Stimulated activated CD8-positive, alpha-beta memory T cell treated with anti-CD3 and anti-CD28 coated beads, Interleukin-15, amount 100 ng/mL, for 1 hour (primary cell): ENCODE data around the gene RBBP7.

Source experiments
- DNase-seq: peaks from one replicate; pipeline ENCODE4 v3.0.0-alpha.2; 2020; ENCODE audit warnings: low read depth

Gene RBBP7

DNA sequence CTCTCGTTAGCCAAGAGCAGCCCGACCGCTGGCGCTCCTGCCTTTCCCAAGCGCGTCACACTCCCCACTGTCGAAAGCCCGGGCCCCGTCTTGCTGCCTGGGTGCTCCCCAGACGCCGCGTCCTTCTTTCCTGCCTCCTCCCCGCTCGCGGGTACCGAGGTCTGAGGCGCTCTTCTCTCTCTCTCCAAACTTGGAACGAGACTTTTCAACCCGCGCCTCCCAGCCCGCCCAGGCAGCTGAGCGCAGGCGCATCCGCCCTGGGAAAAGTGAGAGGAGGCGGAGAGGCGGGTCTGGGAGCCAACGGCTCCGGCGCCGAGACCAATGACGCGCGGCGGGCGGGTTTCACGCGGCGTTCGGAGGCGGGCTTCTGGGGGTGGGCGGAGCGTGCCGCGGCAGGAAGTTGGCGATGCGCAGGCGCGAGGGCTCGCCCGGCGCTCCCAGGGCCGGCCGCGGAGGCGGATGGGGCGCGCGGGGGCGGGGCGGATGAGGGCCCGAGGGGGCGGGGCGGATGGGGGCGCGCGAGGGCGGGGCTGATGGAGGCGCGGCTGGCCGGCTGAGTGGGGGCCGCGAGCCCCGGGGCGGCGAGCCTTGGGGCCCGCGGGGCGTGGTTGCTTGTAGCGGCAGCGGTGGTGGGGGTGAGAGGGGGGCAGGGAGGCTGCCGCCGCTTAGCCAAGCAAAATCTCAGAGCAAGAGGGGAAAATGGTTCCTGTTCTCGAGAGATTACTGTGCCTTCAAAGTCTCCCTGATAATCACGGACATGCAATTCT, at the start of gene RBBP7:
Gene RBBP7 (minus strand): TSS at position 268 of the 767 bp plus-strand sequence. CDS start 309 bp downstream, outside the sequence.
- DNase-seq = peak; percentile 66

DNA sequence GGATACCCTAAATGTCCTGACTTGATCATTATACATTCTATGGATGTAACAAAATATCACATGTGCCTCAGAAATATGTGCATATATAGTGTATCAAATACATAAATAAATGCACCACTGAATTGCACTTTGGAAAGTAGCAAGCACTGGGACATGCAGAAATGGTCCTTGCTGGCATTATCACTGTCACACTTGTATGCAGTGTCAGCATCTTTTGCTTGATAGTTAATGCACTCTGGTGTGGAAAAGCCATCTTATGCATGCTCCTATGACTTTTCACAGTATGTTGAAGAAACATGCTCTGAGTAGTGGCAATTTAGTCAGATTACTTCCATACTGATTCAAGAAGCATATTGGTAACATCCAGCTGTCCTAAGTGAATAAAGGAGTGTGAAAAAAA, 48.8 kb upstream of the RBBP7 start:
- DNase-seq = no peak

DNA sequence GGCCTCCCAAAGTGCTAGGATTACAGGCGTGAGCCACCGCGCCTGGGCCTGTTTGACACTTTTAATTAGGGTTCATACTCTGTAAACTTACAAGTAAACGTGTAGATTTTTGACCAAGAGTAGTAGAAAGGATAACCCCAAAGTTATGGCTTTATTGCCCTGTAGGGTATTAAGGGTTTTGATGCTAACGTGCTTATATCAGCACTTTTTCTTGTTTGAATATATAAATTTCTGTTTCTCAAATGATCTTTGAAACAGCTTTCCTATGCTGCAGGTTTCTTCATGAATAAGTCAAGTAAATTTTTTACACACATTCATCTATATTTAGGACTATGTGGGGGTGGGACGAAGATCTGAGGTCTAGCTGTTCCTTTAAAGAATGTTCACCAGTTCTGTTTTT, 47.0 kb upstream of the RBBP7 start:
- no peak for DNase-seq

DNA sequence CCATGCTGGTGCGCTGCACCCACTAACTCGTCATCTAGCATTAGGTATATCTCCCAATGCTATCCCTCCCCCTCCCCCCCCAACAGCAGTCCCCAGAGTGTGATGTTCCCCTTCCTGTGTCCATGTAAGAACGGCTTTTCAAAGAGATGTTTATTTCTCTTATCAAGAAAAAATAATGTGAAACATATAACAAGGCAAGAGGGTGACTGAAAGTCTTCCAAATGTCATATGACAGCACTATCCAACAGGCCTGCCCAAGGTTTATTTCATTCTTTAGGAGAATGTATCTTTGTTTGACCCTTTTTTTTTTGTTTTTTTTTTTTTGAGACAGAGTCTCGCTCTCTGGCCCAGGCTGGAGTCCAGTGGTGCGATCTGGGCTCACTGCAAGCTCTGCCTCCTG, 46.4 kb upstream of the RBBP7 start:
- no peak for DNase-seq

DNA sequence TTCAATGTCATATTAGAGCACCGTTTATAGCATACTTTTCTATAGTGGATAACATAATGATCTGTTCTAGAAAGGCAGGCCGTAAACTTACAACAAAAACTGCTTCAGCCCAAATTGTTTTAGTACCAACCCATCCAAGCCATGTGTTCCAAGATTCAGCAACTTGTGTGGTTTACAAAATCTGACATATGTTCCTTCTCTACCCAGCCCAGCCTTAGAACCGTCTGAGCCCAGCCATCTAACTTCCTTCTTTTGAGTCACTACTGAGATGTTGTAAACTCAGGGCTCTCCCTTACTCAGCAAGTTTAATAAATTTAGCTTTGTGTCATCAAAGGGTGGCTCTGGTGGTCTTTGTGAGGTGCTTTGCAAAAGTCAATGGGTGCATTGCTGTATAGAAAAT, 43.9 kb upstream of the RBBP7 start:
- DNase-seq = no peak

DNA sequence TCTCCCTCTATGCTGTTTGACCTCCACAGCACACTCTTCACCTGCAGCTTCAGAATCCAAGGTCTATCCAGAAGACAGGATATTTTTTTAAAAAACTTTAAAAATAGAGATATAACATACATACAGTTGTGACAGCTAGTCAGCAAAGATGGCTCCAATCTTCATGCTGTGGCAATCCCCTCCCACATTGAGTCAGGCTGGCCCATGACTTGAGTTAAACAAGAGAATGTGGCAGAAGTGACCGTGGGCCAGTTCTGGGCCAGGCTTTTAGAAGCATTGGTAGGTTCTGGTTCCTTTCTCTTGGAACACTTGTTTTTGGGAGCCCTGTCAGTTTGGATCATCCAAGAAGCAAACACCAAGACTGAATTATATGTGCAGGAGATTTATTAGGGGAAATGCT, 40.2 kb upstream of the RBBP7 start:
- no peak for DNase-seq

DNA sequence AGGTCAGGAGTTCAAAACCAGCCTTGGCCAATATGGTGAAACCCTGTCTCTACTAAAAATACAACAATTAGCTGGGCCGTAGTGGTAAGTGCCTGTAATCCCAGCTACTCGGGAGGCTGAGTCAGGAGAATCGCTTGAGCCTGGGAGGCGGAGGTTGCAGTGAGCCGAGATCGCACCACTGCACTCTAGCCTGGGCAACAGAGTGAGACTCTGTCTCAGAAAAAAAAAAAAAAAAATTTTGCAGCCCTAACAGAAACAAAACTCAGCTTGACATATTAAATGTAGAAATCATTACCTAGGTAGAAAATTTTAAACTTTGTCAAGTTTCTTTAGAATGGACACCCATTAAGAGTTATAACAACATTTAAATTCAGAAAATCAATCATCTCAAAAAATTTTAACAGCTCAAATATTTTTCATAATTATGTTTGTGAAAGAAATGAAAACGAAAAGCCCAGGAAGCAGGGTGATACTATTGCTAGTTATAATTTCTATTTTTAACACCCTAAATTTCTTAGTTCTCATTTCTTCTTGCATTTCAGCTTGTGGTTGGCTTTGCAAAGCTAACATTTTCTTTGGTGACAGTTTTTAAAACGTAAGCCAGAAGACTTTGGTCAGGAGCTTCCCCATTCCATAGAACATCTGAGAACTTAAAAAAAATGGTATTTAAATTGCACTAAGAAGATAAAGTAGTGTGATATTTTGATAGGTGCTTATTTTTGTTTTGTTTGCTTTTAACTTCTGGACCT, 33.3 kb upstream of the RBBP7 start:
- DNase-seq = no peak

DNA sequence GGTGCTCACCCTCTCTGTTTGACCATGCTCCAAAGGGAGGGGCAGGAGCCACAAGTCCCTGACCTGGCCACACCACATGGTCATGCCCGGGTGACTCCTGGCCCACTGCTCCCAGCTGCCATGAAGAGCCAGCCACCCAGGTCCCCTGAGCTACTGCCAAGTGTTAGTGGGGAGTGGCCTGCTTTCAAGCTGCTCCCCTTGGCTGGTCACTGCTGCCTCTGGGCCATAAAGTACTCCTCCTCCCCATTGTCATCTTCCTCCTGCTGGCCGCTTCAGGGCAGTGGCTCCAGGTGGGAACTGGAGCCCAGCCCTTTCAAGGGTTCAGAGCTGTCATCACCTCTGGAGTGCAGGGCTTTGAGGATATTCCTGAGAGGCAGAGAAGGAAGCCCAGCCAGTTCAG, 27.3 kb upstream of the RBBP7 start:
- DNase-seq = no peak

DNA sequence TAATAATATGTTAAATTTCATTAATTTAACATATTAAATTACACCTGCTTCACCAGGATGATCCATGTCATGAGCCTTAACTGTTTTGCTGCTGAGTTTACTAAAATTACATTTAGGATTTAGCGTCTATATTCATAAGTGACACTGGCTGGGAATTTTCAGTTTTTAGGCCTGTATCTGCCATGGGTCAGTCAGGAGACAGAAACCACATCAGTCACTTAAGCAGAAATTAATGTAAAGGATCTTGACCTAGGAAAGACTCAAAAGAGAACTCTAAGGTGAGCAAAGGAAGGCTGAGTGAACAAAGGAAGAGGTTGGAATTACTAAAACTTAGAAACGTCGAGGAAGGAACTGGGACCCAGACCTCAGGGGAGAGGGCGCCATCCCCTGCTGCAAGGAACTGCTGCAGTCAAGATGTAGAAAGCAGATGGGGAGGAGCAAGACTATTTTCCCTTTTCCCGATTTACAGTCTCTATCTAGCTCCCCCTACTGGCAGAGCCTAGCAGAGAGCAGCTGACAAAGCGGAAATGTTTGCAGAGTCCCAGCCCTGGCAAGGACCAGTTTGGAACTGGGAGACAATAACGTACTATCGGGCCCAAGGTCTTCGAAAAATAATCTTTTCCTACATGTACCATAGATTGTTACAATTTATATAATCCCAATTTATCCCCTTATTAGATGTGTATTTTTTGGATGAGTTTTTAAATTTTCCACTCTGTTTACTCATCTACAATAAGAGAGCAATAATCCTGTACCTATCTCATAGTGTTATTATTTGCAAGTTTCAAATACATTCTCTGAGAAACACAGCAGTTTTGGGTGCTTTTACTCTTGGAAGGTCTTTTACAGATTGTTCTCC, 22.6 kb upstream of the RBBP7 start:
- no peak for DNase-seq

DNA sequence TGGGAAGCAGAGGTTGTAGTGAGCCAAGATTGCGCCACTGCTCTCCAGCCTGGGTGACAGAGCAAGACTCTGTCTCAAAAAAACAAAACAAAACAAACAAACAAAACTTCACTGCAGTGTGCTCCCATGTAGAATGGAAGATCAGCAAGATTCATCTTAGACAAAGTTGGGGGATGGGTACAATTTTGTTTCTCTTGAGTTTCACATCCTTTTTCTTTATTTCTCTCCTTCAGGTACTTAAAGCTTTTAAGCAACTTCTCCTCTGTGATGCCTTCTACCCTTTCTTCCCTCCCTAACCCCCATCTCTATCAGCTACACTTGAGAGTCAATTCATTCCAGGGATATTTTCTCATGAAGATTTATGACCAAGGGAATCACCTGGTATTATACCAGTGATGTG, 15.5 kb upstream of the RBBP7 start:
- DNase-seq = no peak

DNA sequence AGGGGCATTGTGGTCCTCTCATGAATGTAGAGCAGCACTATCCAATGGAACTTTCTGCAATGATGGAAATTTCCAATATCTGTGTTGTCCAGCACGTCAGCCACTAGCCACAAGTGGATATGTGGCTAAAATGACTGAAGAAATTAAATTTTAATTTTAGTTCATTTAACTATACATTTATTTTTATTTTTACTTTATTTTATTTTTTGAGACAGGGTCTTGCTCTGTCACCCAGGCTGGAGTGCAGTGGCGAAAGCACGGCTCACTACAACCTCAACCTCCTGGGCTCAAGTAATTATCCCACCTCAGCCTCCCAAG, 13.3 kb upstream of the RBBP7 start:
- no peak for DNase-seq

DNA sequence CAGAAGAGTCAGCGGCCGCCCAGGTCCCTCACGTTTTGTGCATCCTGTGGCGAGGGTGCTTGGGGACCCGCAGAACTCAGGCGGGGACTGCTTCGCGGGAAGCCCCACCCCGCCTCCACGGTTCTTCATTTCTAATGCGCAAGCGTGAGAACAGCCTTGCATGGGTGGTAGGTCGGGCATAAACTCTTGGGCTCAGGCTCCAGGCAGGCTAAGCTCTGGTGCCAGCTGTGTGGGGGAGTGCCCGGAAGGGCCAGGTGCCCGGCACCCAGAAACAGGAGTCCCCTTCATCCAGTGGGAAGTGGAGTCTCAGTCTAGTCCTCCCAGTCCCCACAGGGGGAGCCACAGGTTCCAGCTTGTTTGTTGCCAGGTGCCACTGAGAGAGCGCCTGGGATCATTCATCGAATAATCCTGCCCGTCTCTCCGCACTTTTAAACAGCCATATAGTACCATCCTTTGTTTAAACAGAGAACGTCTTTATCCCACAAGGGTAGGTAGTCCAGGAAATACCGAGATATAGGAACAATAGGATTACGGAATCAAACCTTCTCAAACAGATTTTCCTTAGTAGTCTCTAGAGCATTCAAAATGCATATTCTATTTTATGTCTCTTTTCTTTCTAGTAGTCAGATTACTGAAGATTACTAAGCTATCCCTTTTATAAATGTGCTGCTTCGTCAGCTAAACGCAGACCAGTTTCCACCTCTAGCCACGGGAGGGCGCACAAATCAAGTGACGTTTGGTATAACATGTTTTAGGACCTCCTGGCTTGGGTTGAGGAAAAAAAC, 12.7 kb upstream of the RBBP7 start:
- DNase-seq = peak; percentile 54

DNA sequence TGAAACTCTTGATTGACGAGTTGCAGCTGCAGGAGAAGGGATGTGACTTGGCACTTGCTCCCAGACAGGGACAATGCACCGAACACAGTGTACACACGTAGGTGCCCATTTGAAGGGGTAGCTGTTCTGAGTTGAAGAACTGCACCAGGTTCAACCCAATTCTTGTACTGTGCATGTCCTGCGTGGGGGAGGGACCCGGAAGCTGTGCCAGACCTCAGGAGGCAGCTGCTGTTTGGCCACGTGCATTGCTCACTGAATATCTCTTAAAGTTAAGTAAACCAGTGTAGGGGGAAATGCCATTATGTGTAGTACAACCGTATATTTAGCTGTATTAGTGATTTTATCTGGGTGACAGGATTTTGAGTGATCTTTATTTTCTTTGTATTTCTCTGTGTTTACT, 12.0 kb upstream of the RBBP7 start:
- no peak for DNase-seq

DNA sequence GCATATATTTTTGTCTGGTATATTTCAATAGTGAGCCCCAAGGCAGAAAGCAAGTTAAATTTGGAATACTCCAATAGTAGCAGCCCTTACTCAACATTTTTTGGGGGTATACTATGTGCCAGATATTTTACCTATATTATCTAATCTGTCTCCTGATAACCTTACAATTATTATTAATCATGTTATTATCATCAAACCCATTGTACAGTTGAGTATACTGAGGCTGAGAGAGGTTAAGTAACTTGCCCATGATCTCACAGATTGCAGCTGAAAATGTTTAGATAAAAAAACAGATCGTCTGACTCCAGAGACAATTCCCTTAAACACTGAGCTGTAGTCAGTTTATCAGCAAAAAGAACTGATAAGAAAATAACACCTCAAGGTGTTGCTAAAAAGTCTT, 6.5 kb upstream of the RBBP7 start:
- DNase-seq = no peak

DNA sequence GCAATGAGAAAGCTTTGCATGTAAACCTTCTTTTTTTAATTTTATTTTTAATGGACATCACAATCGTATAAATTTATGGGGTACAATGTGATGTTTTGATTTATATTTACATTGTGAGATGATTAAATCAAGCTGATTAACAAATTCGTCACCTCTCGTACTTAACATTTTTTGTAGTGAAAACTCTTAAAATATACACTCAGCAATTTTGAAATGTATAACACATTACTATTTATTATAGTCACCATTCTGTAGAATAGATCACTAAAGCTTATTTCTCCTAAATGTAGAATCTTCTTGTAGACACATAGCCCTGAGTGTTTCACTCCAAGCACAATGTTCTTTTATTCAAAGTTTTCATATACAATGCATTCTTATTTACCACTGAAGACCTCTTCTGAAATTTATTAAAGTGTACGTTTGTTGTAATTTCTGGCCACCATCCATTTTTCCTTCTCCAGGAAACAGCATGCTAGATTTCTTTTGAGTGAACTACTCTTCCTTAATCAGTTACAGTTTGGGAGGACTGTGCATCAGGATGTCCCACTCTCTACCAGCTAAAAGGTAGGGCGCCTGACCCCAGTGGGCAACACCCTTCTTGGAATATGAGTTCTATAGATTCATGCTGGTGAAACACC, 4.4 kb upstream of the RBBP7 start:
- no peak for DNase-seq

DNA sequence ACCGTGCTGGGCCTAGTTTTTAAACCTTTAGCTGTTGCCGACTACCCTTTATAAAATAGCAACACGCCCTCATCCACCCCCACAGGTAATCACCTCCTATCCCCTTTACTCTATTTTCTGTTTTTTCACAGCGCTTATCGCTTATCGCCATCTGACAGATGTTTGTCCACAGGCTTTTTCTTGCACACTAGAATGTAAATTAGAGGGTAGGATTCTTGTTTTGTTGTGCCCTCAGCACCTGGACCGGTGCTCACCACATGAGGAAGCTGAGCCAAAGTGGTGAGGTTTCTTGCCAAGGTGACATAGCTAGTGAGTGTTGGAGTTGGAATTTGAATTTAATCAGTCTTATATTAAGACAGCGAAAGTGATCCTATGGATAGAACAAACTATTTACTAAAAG, 2.9 kb upstream of the RBBP7 start:
- DNase-seq = no peak

DNA sequence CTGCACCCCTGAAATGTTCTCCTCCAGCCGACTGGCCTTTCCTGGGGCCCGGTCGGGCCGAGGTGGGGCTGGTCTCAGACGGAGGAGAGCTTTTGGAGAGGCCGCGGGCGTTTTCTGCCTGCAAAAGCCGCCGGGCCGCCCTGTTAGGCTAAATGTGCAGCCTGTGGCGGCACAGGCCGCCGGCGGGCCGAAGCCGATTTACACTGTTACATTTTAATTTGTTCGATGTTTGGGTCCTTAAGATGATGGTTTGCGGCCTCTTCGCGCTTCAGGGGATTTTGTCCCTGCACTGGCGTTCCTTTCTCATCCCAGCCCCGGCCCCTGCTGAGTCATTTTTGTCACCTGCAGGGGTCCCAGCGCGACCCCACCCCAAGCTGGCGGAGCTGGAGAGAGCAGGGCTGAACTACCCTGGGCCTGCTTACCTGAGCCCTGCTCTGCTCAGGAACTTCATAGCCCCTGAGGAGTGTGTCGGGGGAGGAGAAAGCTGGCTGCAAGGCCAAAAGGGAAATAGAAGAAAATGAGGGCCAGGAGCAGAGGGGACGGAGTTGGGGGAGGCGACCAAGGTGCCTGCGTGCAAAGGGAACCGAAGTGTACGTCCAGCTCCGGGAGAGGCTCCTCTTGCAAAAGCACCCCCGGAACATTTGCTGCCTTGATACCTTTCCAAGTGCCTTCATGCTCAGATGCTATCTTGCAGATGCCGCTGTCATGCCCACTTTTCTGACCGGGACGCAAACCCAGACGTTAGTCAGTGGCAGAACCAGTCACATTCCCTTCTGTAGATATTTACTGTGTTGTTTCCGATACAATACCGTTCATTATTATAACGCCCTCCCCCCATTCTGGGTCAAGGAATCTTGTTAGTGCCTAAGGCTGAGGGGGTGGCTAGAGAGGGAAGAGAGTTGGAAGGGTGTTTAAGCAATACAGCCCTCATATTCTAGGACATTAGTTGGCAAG, 977 bp upstream of the RBBP7 start:
- no peak for DNase-seq

DNA sequence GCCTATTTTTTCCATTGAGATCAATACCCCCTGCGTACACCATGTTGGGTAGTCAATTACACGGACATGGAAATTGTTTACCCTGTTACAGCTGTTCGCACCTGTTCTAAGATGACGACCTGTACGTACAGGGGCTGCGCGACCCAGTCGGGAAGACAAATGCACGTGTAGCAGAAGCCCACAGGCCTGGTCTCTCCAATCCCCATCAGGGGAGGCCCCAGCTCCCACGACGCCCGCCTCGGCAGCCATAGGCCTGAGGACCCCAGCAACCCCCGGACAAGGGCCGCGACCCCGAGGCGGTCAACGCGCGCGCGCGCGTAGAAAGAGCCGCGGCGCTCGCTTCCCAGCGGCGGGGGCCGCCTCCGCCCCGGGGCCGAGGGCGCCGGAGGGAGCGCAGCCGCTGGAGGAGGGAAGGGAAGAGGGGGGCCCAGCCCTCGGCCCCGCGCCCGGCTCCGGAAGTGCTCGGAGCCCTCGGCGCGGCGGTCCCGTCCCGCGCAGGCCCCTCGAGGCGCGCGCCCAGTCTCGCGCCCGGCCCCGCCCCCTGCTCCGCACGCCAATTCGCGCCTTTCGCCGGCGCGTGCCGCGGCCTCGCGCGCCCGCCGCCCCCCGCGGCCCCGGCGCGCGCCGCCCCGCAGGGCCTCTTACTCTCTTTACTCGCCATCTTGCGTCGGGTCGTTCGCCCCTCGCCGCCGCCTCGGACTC, 618 bp downstream of the RBBP7 start:
- no peak for DNase-seq

DNA sequence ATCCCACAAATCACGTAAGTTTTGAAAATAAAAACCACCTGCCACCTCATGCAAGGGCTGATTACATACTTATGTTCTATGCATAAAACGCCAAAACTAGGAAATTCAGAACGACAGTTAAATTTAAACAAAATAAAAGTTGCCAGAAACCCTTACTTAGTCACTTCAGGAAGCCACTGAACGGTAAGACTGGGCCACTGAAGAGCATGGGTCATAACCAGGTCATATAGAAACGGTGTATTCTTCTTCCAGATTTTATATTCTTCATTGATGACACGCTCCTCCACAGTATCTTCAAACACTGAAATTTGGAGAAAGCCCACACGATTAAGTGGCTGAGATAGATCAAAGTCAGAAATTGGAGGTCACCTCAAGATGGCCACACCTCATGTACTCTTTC, 1.2 kb downstream of the RBBP7 start:
- DNase-seq = no peak

DNA sequence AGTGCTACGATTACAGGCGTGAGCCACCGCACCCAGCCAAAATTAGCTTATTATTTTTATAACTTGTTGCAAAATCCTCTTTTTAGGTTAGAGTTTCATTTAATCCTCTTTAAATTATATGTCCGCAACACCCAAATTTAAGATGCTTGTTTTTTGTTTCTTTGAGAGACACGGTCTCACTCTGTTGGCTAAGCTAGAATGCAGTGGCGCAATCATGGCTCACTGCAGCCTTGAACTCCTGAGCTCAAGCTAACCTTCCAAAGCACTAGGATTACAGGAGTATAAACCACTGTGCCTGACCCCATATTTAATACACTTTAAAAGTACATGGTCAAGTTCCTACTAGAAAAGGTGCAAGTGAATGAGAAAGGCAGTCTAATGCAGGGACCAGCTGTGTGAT, 2.2 kb downstream of the RBBP7 start:
- no peak for DNase-seq
